Stimulated activated naive CD4-positive, alpha-beta T cell (primary cell): Measurements from ENCODE around the gene PPDPF.
A peak's percentile ranks its signal among the peaks of the same experiment; 100 is the strongest.
"Not testable (repeated sequence)": the region's sequence is repeated elsewhere in the genome, so short reads cannot be mapped to it uniquely, and the experiment has no call there.

ENCODE experiments used
- DNase-seq, 6 experiments: peaks; one replicate each; lab custom pipeline; 2025; lab: John Stamatoyannopoulos, UW

The PPDPF gene

GRCh38 chr20:63549679-63550282 is 29.2 kb downstream of the PPDPF start:
- DNase-seq = no peak

GRCh38 chr20:63551068-63551467 is 30.5 kb downstream of the PPDPF start:
- no peak for DNase-seq

DNA sequence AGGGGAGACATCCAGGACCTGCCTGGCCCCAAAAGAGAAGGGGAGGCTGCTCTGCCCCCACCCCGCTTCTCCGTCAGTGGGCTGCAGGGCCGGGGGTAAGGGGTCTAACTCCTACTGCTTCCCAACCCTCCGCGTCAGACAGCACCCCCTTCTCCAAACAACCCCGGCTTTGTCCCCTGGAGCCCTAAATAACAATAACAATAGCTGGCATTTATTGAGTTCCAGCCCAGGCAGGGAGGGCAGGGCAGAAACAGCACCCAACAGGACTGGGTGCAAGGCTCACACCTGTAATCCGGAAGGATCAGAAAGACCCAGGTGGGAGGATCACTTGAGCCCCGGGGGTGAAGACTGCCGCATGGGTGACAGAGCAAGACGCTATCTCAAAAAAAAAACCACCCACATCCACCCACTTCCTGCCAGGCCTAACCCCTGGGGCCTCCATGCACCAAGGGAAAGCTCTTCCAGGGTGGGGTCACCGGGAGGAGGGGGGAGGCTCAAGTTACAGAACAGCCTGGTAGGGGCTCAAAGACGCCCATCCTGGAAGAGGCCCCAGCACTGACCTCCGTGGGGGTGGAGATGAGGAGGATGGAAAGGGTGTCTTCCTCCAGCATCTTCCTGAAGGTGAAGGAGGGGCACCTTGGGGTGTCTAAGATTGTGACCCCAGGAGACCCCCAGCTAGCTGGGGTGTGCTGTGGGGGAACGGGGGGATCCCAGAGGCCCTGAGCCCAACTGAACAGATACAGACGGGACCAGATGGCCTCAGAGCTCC is 32.1 kb downstream of the PPDPF start:
- peak in 5 of 6 experiments; percentile 36 to 92 (median 76) for DNase-seq

DNA sequence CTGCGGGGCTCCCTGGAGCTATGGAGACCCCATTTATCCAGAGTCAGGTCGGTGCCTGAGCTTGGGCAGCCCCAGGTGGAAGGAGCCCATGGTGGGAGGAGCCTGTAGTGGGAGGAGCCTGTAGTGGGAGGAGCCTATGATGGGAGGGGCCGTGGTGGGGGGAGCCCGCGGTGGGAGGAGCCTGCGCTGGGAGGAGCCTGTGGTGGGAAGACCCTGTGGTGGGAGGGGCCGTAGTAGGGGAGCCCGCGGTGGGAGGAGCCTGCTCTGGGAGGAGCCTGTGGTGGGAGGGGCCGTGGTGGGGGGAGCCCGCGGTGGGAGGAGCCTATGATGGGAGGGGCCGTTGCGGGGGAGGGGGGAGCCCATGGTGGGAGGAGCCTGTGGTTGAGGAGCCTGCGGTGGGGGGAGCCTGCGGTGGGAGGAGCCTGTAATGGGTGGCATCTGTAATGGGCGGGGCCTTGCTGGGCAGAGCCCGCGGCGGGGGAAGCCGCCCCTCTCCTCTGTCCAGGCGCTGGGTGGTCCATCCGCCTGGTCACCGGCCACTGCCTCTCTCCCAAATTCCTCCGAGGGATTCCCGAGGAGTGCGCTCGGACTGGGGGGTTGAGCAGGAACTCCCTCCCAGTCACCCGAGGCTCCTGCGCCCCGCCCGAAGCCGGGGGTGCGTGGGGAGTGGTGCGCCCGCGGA is 32.8 kb downstream of the PPDPF start:
- DNase-seq = peak; percentile 80 to 98 (median 93)

DNA sequence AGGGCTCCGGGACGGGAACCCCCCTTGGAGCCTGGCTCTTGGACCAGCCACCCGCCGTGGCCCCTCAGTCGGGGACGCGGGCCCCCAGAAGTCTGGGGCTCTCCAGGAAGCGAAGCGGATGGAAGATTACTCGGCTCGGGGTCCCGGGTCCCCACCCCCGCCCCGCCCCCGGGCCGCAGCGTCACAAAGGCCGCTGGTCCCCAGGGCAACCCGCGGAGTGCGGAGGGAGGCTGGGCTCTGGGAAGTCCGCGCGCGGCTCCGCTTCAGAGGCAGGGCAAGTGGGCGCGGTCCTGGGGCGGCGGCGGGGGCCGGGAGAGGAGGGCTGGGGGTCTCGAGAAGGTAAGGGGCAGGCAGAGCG is 33.3 kb downstream of the PPDPF start, which contains the start of gene FNDC11:
Gene FNDC11 (plus strand): TSS at position 227 of the 358 bp plus-strand sequence. CDS start 1,505 bp downstream, outside the sequence.
- DNase-seq = peak in 4 of 6 experiments; percentile 36 to 65 (median 52)

- DNase-seq = peak in 2 of 6 experiments; percentile 37 to 42
Observed at GRCh38 chr20:63554361-63555278, 34.1 kb downstream of the PPDPF start.

GRCh38 chr20:63555661-63556381 is 35.3 kb downstream of the PPDPF start:
- DNase-seq = no peak

- DNase-seq = no peak
Observed at GRCh38 chr20:63556873-63557478, 36.4 kb downstream of the PPDPF start.

DNA sequence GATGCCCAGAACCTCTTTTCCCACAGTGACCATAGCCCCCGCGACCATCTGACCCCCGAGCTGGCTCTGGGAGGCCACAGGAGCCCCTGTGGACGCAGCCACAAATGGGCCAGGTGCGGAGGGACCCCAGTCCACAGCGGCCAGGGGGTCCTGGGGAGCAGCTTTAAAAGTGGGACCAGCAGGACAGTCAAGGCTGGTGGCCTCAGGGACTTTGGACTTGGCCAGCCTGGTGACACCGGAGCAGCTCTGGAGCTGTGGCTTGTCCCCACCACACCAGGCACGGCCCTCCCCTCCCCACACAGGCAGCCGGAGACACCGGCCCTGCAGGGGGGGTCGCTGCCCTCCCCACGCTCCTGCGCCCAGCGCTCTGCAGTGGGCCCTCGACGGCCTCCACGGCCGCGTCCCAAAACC is 36.9 kb downstream of the PPDPF start:
- DNase-seq = no peak

DNA sequence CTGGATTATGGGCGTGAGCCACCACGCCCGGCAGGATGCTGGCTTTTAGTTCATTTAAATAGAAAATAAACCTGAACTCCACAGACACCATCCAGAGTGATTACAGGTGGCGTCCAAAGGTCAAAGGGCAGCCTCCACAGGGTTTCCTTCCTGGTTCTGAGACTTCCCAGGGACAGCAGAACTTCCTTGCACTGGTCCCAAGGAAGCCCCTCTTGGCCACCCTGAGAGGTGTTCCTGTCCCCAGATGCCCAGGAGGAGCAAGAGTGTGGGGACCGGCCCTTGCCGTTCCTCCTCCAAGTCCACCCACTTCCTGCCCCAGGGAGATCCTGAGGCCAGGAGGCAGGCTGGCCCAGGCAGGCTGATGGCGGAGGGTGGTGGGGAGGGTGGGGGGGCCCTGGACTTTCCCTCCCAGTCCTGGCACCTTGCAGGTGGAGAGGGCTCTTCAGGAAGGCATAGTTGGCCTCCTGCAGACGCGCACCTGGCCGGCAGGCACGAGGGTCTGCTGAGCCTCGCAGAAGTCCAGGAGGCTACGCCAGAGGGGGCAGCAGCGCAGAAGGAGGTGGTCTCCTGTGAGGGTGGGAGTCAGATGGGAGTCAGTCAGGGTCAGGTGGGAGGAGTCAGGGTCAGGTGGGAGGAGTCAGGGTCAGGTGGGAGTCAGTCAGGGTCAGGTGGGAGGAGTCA is 38.4 kb downstream of the PPDPF start:
- no peak for DNase-seq

- DNase-seq = not testable (repeated sequence)
Observed at GRCh38 chr20:63559485-63560332, 39.1 kb downstream of the PPDPF start.

DNA sequence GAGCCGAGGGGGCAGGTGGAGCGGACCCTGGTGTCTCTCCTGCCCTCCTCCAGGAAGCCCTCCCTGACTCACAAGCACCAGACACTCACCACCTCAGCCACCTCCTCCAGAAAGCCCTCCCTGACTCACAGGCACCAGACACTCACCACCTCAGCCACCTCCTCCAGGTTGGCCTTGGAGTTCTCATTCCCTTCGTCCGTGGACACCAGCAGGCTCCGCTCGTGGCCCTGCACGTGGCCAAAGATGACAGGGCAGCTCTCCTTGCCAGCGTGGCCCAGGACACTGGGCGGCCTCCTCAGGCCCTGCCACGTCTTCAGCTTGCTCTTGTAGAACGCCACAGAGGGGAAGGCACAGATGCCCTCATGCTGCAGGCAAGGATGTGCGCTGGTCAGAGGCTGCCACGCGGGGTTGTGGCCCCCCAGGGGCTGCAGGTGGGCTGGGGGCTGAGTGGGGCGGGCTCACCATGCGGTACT is 39.8 kb downstream of the PPDPF start:
- no peak for DNase-seq

DNA sequence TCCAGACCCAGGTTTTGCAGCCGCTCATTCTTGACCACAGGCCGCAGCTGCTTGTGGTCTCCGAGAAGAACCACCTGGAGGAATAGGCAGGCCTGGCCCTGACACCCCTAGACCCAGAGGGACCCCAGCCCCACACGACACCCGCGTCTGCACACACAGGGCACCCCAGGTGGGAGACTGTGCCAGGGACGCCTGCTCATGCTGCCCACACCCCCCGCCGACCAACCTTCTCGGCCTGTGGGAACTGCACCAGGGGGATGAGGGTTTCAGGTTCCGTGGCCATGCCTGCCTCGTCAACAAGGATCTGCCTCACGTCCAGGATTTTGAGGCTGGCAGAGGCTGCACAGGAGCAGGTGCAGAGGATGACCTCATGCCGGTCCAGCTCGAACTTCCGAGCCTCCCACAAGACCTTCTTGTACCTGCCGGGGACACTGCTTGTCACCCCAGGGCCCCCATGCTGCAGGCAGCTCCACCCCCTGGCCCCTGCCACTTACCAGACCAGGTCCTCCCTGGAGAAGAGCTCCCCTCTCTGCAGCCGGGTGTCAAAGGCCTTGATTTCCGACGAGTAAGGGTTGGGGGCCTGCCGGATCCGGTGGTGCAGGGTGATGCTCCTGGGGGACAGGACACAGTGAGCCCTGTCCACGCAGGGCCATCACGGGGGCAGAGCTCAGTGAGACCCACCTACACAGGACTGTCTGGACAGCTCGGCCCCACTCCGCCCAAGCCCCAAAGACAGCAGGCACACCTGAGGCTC is 40.5 kb downstream of the PPDPF start:
- DNase-seq = no peak

DNA sequence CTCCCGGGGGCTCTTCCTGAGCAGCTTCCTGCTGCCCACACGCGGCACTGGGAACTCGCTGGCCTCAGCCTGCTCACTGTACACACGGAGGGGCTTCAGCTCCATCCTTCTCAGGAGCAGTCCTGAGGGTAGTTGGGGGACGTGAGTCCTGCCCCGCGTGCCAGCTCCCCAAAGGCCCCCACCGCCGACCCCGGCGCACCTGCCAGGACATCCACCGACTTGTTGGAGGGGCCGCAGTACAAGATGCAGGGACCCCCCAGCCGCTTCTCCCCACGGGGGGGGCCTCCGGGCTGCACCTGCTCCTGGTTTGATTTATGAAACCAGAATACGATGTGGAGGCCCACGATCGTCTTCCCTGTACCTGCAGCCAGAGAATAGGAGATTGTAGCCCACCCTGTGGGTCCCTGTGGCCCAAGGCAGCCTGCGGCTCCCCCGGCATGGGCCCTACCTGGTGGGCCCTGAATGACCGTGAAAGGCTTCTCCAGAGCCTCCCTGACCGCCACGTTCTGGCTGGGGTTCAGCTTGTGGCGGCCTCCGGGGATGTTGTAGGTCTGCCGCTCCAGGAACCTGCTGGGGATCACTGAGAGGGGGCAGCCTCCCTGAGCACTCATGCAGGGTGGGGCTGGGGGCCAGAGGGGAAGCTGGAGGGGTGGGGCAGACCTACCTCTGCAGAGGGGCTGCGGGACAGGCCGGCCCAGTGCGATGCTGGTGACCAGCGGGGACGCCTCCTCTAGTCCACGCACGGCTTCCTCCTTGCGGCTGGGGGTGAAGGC is 41.2 kb downstream of the PPDPF start:
- DNase-seq = no peak

- no peak for DNase-seq
Observed at GRCh38 chr20:63562461-63563224, 42.1 kb downstream of the PPDPF start.

- no peak for DNase-seq
Observed at GRCh38 chr20:63563225-63563935, 42.8 kb downstream of the PPDPF start.
